H1 (cell line): ENCODE data around the gene DNAL1.

Experiments
- EP300 ChIP-seq, 2 experiments: IDR thresholded peaks; 1 replicate in 1 of 2; 2 replicates in 1 of 2; pipeline ENCODE4 v1.6.1; 2011 to 2012; ENCODE audit warnings: low read depth in 2 of 2, low read length in 2 of 2, mild to moderate bottlenecking in 2 of 2, borderline replicate concordance in 1 of 2, inconsistent platforms in 1 of 2, moderate library complexity in 1 of 2
- RFX5 ChIP-seq: IDR thresholded peaks from 2 replicates; pipeline ENCODE4 v1.6.1; 2011; ENCODE audit warnings: low read depth, low read length, improper control_type of control experiment, borderline replicate concordance

- no peak for TF ChIP-seq EP300 (IDR thresholded peaks at IDR 0.05; ENCODE audit: borderline replicate concordance in 1 of 2, low read depth in 2 of 2, low read length in 2 of 2)
- TF ChIP-seq RFX5 = no peak
These were observed 14.6 kb upstream of the DNAL1 start for GRCh38 chr14:73630009-73630780.
